ENCODE measurements around the gene ZDHHC14.

- TF ChIP-seq CTCF (IDR thresholded peaks at IDR 0.05) (peak in 1 of 6 experiments; percentile 8), POLR2A (IDR thresholded peaks at IDR 0.05) (no peak)
Observed at GRCh38 chr6:157688960-157689599, 308.1 kb downstream of the ZDHHC14 start.

Measured in Peyer's patch (tissue), 4 donors.